GM19455 (cell line): ENCODE measurements around the gene TREM2.

ENCODE experiments used
- ATAC-seq: cut with Tn5 transposase; IDR thresholded peaks from one replicate; pipeline ENCODE4 v1.9.1; 2021; ENCODE audit not compliant: unreplicated experiment

The TREM2 gene

GRCh38 chr6:41184761-41185160 is 21.8 kb upstream of the TREM2 start:
- no peak for ATAC-seq

GRCh38 chr6:41182069-41183034 is 19.4 kb upstream of the TREM2 start:
- ATAC-seq: peak; percentile 71

DNA sequence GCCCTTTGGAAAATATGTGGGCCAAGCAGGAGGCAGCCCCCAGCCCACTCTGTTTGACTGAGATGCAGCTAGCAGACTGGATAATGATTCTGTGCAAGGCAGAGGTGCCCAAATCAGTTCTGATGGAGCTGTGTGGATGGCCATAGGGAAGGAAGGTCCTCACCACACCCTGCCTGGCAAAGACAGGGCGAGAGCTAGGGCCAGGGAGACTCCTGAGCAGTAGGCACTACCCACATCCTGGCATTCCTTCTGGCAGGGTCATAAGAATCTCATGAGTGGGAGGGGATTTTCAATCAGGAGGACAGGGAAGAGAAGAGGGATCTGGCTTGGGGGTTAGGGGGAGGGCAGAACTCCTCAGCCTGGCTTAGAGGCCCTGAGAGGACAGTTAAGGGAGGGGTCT is 18.6 kb upstream of the TREM2 start:
- ATAC-seq: no peak

- ATAC-seq: no peak
Observed at GRCh38 chr6:41179163-41179562, 16.2 kb upstream of the TREM2 start.

DNA sequence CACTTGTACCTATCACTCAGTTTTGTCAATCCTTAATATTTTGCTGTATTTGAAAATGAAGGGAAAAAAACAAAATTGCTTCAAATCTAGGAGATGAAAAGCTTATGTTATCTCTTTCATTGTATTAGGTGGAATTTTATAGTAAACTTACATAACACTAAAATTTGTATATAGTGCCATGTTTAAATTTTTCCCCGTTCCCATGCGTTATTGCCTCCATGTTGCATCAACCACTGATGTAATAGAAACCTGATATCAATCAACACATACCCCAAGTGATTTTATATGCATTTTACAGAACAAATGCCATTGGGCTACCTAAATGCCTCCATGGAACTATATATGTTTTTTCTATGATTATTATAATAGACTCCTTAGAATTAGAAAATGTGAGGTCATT is 14.8 kb upstream of the TREM2 start:
- no peak for ATAC-seq

GRCh38 chr6:41177287-41177686 is 14.4 kb upstream of the TREM2 start:
- no peak for ATAC-seq

DNA sequence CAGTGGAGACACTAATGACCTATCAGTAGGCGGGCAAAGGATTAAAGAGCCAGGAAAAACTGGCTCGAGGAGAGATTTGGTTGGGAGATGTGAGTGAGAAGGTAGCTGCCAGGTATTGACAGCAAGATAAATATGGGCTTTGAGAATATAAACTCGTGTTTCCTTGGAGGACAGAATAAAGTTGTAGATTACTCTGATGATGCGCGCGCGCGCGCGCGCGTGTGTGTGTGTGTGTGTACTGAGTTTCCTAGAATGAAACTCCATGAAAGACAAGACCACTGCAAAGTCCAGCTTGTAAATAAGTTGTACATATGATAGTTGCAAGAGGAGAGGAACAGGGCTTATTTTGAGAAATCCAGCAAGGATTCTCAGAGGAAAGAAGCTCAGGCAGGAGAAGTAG is 13.3 kb upstream of the TREM2 start:
- ATAC-seq: no peak

DNA sequence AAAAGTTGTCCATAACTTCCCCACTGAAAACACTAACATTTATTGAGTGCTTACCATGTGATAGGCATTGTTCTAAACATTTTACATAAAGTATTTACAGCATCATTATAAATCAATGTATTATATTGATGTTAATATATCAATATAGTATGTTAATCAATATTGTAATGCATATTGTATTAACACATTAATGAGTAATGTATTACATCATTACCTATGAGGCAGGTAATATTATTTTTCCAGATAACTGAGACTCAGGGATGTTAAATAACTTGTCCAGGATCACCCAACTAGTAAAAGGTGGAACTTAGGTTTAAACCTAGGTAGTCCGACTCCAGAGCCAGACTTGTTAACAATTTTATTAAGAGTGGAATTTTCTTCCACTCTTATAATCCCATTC is 12.2 kb upstream of the TREM2 start:
- no peak for ATAC-seq

DNA sequence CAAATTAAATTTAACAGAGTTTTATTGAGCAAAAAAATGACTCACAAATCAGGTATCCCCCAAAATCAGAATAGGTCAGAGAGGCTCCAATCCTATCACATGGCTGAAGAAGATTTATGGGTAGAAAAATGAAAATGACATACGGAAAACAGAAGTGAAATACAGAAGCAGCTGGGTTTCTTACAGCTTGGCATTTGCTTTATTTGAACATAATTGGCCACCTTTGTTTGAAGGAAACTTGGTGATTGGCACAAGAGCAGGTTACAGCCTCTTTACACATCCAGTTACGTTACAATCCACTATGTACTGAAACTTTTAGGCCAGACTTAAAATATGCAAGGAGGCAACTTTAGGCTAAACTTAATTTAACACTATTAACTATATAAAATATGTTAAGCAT is 11.7 kb upstream of the TREM2 start:
- ATAC-seq: no peak

DNA sequence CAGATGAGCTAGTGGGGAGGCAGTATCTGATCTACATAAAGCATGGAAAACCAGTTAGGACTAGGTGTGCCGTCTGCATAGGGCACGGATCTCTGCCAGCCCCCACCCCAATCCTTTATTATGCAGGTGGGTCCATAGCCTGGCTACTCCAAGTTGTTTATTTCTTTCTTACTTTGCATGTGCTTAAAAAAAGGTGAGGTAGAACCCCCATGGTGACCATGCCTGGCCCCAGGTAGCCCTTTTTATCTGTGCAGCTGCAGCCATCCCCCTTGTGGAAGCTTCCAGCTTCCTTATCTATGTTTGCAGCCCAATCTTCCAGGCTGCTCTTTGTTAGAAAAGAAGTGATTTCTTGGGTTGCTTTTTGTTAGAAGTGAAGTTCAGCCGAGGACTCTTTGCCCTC is 9.0 kb upstream of the TREM2 start:
- no peak for ATAC-seq

DNA sequence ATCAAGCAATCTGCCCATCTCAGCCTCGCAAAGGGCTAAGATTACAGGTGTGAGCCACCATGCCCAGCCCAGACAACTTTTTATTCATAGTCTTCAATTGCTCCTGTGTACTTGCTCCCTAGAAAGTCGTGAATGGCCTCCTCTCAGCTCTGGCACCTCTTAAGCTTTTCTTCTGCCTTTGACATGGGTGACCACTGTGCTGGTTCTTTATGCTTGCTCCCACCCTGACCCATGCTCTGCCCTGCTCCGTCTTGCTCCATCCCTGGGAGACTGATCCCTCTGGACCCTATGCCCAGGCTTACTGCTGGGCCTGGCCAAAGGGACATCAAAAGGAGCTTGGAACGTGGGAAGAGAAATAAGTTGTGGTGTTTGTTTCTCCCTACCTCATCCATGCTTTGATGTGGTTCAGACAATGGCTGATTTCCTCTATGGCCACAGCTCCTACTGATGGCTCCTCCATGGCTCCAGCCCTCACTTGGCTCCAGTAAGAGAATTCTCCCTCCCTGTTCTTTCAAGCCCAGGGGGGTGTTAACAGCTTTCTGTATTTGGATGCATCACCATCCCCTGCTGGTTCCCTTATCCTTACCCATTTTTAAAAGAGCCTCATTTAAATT is 7.7 kb upstream of the TREM2 start:
- ATAC-seq: no peak

- ATAC-seq: no peak
Observed at GRCh38 chr6:41167173-41167963, 4.5 kb upstream of the TREM2 start.

DNA sequence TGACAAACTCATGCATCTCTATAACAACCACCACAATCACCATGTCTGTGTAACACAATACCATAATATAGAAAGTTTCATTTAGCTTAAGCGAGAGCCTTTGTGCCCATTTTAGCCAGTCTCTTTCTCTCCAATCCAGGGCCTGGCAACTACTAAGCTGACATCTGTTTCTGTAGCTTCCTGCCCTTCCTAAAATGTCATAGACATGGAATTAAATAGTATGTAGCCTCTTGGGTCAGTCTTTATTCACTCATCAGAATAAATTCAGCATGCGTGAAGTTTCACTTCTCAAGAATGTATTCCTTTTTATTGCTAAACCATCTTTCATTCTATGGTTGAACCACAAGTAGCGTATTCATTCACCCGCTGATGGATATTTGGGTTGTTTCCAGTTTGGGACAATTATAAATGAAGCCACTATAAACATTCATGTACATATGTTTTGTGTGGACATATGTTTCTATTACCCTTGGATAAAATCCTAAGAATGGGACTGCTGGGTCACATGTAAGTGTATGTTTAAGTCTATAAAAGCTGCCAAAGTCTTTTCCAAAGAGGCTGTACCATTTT is 1.7 kb upstream of the TREM2 start:
- no peak for ATAC-seq

DNA sequence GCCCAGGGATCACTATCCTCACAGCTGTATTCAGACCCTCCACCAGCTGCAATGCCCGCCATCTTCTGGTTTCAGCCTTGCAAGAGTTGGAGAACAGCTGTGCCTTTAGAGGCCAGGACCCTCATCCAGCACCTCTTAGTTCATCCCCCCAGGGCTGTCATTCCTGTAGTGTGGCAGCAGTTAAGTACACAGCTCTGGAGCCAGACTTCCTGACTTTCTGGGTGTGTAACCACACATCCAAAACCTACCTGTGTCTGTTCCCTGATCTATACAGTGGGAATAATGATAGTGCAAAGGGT is 452 bp upstream of the TREM2 start:
- ATAC-seq: no peak

DNA sequence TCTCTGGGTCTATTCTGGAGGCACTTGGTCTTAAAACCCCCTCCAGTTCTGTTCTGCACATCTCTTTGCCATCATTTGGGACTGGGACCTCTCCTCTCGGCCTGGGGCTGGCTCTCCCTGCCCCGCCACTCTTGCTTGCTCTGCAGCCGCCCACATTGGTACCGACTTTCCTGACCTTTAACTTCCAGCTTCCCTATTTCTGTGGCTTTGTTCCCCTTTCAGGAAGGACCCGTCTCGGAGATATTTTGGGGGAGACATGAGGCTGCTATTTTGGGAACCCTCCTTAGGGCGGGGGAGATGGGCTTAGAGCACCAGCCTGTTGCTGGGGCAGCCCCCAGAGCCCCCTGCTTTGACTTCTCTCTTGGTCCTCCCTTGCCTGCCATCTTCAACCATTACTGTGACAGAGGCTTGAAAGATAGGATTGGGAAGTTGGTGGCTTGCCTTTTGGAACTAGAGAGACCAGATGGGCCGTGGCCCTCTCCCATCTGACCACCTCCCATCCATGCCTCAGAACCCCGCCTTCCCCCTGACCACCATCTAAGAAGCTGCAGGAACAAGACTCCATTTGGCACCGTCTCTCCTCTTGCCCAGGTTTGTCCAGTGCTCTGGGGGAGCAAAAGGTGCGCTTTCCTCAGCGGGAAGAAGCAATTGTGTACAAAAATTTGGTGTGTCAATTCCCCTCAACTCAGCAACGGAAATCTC is 914 bp downstream of the TREM2 start:
- ATAC-seq: no peak

- no peak for ATAC-seq
Observed at GRCh38 chr6:41161380-41161779, 1.5 kb downstream of the TREM2 start.

- no peak for ATAC-seq
Observed at GRCh38 chr6:41160933-41161332, 2.0 kb downstream of the TREM2 start.

DNA sequence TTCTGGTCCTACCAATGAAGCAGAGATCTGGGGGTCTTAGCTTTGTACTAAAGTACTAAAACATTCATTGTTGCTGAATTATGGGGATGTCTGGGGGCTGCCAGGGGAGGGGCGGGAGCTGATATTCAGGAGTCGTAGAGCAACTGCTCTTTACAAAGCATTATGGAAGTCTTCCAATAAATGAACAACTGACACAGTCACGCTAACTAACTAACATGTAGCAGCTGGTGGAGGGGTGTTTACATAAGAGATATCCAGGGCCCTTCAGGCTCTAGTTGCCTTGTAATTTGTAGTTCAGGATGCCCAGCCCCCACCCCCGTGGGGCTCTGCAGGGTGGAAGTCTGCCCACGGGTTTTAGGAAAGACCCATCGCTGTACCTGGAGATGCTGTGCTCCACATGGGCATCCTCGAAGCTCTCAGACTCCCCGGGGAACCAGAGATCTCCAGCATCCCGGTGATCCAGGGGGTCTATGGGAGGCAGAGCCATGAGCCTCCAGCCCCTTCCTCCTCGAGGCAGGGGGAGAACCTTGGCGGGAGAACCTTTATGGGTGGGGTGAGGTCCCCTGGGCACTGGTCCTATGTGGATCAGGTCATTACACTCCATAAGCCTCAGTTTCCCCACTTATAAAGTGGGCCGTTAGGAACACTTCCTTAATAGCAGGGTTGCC is 3.4 kb downstream of the TREM2 start:
- no peak for ATAC-seq

DNA sequence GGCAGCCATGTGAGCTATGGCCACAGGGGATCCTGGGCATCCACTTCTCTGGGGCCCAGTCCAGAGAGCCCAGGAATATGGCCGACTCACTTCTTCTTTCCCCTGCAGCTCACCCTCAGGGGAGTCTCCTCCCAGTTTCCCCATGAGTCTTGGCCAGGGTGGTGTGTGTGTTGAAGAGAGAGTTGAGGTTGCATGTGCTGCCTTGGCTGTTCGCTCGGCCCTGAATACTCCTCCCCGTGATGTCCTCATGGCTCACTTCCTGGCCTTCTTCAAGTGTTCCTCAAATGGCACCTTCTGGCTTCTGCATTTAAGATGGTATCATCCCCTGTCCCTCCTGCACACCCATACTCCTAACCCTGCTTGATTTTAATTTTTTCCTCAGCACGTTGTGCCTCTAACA is 5.6 kb downstream of the TREM2 start:
- ATAC-seq: no peak

DNA sequence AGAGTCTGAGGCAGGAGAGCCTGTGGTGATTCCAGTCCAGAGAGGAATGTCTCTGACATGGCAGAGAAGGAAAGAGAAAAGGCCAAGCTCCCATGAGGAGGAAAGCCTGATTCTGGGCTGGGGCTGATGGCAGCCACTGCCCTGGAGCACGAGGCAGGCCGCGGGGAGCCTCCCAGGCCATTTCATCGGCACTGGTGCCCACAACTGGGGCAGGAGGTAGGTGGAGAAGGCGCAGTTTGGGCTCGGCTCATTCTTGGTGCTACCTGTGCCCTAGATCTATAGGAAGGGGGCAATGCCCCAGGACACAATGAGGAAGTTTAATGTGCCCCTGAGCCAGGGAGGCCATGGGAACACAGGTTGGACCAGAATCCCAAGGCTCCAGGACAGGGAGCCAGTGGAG is 6.1 kb downstream of the TREM2 start:
- no peak for ATAC-seq
